VCaP (cell line): ENCODE results near the gene MOCOS.
A peak's percentile ranks its signal among the peaks of the same experiment; 100 is the strongest.

Experiments used
- H3K27ac ChIP-seq: fragments of 450-650 bp; 2 replicates; pipeline ENCODE4 v1.5.1; 2017
- TF ChIP-seq, protein P1 (sequence below): fragments of 450-650 bp; conservative IDR thresholded peaks from 2 replicates; pipeline ENCODE4 v1.5.1; 2017; ENCODE audit warnings: mild to moderate bottlenecking, moderate library complexity

MOCOS gene

DNA sequence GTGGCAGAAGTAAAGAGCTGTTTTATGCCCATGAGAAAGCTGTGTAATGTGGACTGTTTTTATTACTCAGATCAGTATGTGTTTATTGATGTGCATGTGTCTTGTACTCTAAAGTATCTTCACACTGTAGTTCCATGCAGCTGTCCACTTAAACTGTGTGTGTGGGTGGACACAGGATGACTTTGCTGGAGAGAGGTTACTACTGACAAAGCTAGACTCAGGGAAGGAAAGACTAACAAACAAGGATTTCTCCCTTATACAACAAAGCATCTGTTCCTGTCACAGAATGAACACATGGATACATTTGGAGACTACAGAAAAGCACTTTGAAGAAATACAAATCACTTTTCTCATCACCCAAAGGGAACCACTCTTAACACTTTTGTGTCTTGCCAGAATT is 120.2 kb downstream of the MOCOS start:
- no peak overlapping the region for H3K27ac ChIP-seq
- TF ChIP-seq, protein P1, sequence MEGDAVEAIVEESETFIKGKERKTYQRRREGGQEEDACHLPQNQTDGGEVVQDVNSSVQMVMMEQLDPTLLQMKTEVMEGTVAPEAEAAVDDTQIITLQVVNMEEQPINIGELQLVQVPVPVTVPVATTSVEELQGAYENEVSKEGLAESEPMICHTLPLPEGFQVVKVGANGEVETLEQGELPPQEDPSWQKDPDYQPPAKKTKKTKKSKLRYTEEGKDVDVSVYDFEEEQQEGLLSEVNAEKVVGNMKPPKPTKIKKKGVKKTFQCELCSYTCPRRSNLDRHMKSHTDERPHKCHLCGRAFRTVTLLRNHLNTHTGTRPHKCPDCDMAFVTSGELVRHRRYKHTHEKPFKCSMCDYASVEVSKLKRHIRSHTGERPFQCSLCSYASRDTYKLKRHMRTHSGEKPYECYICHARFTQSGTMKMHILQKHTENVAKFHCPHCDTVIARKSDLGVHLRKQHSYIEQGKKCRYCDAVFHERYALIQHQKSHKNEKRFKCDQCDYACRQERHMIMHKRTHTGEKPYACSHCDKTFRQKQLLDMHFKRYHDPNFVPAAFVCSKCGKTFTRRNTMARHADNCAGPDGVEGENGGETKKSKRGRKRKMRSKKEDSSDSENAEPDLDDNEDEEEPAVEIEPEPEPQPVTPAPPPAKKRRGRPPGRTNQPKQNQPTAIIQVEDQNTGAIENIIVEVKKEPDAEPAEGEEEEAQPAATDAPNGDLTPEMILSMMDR = no peak

DNA sequence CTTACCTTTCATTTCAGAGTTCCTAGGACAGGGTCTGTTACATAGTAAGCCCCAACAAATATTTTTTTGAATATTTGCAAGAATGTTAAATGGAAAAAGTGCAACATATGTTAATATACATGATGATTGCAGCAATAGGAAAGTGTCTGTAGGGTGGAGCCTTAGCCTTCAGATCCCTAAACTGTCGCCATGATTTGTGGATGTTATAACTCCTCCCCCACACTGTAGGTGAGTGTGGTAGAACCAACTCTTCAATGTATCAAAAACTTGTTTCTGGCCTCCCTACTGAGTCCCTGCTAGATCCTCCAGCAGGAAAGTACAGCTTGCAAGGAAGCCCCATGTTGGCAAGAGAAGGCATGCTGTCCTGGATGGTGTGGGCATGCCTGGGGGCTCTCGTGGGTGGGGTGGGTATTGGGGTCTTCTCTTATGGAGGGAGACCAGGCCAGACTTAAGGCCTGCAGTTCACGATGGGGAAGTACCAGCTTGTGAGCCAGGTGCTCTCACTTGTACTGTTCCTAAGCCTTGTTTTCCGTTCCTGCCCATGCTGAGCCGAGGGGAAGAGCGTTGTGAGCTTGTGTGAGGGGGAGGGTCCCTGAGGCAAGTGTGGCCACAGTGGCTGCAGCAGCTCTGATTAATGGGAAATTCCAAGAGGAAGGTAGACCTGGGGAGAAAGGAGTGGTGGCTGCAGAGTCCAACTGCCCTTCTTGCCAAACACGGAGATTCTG is 121.6 kb downstream of the MOCOS start:
- TF ChIP-seq, protein P1 = no peak
- no peak overlapping the region for H3K27ac ChIP-seq

DNA sequence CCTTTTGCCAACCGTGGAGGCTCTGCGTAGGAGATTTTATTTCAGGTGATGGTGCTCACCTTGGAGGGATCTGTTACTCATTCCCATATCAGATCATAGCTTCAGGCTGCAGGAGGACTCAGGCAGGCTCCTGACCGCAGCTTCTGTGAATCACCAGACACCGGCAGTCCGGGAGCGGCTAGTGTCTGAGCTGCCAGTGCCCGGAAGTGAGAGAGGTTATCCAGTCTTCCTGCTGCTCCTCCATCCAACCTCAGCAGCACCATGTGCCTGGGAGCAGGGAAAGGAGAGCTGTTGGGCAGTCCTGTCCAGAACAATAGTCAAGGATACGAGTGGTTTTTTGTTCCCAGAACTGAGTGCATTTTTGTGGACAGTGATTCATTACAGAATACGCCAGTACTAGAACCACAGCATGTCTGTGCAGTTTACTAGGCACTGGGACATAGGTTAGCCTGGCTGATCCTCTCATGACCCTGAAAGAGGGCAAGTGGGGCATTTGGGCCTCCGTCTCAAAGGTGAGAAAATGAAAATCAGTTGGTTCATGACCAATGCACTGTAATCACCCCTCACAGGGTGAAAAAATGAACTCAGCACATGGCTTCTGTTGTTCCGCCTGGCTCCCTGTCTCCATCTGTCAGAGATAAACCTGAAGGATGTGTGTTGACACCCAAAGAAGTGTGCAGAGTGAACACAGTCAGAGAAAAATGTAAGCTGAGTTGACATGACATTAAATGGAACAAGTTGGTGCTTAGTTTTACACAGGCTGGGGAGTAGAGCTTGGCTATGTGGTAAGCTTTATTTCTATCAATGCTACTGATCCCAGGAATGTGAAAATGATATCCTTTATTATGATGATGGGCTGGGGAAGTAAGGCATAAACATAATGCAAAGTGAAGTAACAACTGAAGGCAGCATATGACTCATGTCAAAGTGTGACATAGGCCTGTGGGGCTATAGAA is 122.4 kb downstream of the MOCOS start:
- TF ChIP-seq, protein P1 = no peak
- H3K27ac ChIP-seq = no peak overlapping the region

DNA sequence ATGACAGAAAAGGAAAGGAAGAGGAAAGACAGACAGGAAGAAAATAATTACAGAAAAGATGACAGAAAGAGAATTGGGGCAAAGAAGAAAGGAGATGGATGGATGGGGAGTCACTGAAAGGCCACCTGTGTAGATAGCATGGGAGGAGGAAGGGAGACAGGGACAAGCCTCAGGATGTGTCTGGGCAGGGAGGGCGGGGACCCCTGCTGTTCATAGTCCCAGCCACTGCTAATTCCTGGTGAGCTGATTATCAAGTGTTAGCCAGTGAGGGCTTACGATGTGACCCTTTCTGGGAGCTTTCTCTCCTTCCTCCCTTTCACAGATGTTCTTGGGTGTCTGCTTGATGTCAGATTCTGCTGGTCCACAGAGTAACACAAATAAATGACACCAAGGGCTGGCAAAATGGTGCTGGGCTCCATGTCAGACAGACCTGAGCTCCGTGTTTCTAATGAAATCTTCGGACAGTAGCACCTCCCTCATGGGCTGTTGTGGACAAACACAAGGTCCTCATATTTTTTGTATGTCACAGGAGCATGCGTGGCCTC is 123.8 kb downstream of the MOCOS start:
- TF ChIP-seq, protein P1 = no peak
- H3K27ac ChIP-seq = no peak overlapping the region

DNA sequence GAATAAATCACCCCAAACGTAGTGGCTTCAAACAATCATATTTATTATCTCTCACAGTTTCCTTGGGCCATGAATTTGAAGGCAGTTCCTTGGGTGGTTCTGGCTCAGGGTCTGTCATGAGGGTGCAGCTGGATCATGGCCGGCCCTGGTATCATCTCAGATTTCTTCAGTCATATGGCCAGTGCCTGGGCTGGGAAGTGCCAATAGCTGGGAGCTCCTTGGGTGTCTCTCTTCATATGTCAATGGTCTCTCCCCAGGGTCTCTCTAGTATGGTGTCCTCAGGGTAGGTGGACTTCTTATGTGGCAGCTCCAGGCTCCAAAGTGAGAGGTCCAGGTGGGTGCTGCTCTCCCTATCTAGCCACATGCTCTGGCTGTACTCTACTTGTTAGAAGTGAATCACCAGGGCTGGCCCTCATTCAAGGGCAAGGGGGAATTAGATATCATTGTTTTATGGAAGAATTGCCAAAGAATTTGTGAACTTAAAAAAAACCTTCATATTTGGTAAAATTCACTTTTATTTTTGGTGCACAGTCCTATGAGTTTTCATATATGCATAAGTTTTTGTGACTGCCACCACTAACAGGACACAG is 125.6 kb downstream of the MOCOS start:
- TF ChIP-seq, protein P1 = no peak
- peak overlapping the region; percentile 71; the same call in 1 of the 2 replicates for H3K27ac ChIP-seq

DNA sequence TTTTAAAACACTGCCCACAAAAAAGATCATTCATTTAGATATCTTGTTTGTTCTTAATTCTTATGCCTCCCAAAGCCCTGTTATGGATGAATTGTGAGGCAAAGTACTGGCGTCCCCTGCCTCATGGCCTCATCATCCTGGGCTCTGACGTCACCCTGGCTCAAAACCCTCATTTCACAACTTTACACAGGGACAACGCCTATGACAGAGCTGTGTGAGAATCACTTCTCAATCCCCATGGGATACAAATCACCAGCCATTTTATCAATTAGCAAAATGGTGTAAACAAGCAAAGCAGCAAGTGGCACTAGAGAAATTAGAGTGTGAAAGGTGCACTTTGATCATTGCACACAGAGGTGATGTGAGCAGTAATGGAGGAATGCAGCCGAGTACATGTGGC is 126.8 kb downstream of the MOCOS start:
- H3K27ac ChIP-seq = peak overlapping the region; percentile 71
- TF ChIP-seq, protein P1 = no peak

DNA sequence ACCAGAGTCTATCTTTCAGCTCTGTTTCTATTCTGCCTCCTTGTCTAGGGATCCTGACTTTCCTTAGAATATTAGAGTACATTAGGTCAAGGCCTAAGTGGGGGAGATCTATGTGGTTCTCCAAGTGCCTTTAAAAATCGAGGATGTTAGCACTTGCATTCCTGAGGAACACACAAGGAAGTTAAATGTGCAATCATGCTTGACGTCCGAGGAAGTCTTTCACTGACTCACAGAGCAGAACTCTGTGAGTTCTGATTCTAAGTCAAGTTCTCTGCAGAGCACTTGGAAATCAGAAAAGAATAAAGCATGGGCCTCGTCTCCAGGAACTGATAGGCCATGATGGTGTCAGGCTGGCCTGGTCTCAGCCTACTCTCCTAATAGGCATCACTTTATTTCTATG is 127.5 kb downstream of the MOCOS start:
- TF ChIP-seq, protein P1 = no peak
- H3K27ac ChIP-seq = peak overlapping the region; percentile 71
